CD4-positive, CD25-positive, alpha-beta regulatory T cell (primary cell): ENCODE data around the gene BUB3. TPM values are rescaled to one million over a fixed set of nuclear protein-coding genes. Genes with fewer than 3 reads are reported as not detected.

ENCODE experiments used
- ATAC-seq, 2 donors: fragments of 150-1000 bp; cut with Tn5 transposase; one replicate each; pipeline ENCODE4 v1.10.0; 2021; ENCODE audit warnings: low read depth in 2 of 2, moderate number of reproducible peaks in 2 of 2, moderate library complexity in 1 of 2
- DNase-seq, 3 donors: peaks; one replicate each; pipeline versions ENCODE4 v3.0.0 to v3.0.0-alpha.2; 2012 to 2022; ENCODE audit warnings: mixed read lengths in 1 of 3
- H3K27ac ChIP-seq: one replicate; pipeline ENCODE4 v1.7.0; 2013; ENCODE audit warnings: mild to moderate bottlenecking, low read length; ENCODE audit not compliant: insufficient read depth, poor library complexity, severe bottlenecking
- H3K27me3 ChIP-seq: one replicate; pipeline ENCODE4 v1.7.0; 2013; ENCODE audit warnings: low read length; ENCODE audit not compliant: control insufficient read depth, insufficient read depth
- H3K36me3 ChIP-seq: one replicate; pipeline ENCODE4 v1.7.0; 2013; ENCODE audit warnings: mild to moderate bottlenecking, low read length, moderate library complexity; ENCODE audit not compliant: control insufficient read depth, insufficient read depth
- H3K4me1 ChIP-seq: 2 replicates; pipeline ENCODE4 v1.7.0; 2013; ENCODE audit warnings: mild to moderate bottlenecking, low read length; ENCODE audit not compliant: insufficient read depth, control insufficient read depth, poor library complexity, severe bottlenecking
- H3K4me3 ChIP-seq: one replicate; pipeline ENCODE4 v1.7.0; 2013; ENCODE audit warnings: low read depth, mild to moderate bottlenecking, low read length, moderate library complexity
- H3K9me3 ChIP-seq, 2 experiments: 1 replicate in 1 of 2; 2 replicates in 1 of 2; pipeline ENCODE4 v1.7.0; 2013; ENCODE audit warnings: low read length in 2 of 2, mild to moderate bottlenecking in 1 of 2, moderate library complexity in 1 of 2; ENCODE audit not compliant: control insufficient read depth in 2 of 2
- H3K27ac Mint-ChIP-seq, 3 donors: one replicate each; pipeline ENCODE4 v1.8.0; 2020 to 2022; ENCODE audit warnings: mild to moderate bottlenecking in 3 of 3, mixed read lengths in 3 of 3, moderate library complexity in 2 of 3
- H3K27me3 Mint-ChIP-seq: one replicate; pipeline ENCODE4 v1.8.0; 2022; ENCODE audit warnings: mild to moderate bottlenecking, mixed read lengths
- H3K36me3 Mint-ChIP-seq: one replicate; pipeline ENCODE4 v1.8.0; 2020; ENCODE audit warnings: mixed read lengths
- H3K4me1 Mint-ChIP-seq, 4 donors: one replicate each; pipeline ENCODE4 v1.8.0; 2020 to 2022; ENCODE audit warnings: mixed read lengths in 4 of 4, mild to moderate bottlenecking in 1 of 4
- H3K4me3 Mint-ChIP-seq, 4 donors: one replicate each; pipeline ENCODE4 v1.8.0; 2020 to 2022; ENCODE audit warnings: mild to moderate bottlenecking in 4 of 4, mixed read lengths in 4 of 4, moderate library complexity in 3 of 4
- H3K9me3 Mint-ChIP-seq, 7 donors: one replicate each; pipeline ENCODE4 v1.8.0; 2020 to 2022; ENCODE audit warnings: mixed read lengths in 7 of 7, mild to moderate bottlenecking in 3 of 7, moderate library complexity in 2 of 7
- polyA plus RNA-seq, 4 donors: library from polyadenylated mRNA; unstranded; fragments of 300-500 nt; fragmentation: Illumina TruSeq; gene quantifications; one replicate each; pipeline ENCODE4 v1.2.3, GENCODE V29; 2021
- total RNA-seq: library from RNA; stranded (reverse); gene quantifications from one replicate; pipeline ENCODE4 v1.2.3, GENCODE V29; 2022

The BUB3 gene
- total and polyA plus RNA-seq, 5 donors from 2014 or later = 162 to 369 (median 331) TPM

GRCh38 chr10:123142701-123143161 lies 11.5 kb upstream of the BUB3 start:
- H3K4me1 ChIP-seq = peaks cover 67% of the 10 kb centered on the region
- peaks cover 16 to 78% (median 46%) of the 10 kb centered on the region in 4 donors for H3K4me1 Mint-ChIP-seq

GRCh38 chr10:123143162-123143824 lies 10.9 kb upstream of the BUB3 start:
- H3K36me3 ChIP-seq = no peaks in the 10 kb centered on the region
- peaks cover 56% of the 10 kb centered on the region for H3K27me3 ChIP-seq
- H3K9me3 ChIP-seq = no peaks in the 10 kb centered on the region
- no peak overlapping the region for H3K4me3 ChIP-seq
- Mint-ChIP-seq H3K36me3 (no peaks in the 10 kb centered on the region), H3K4me1 (peaks cover 16 to 73% (median 43%) of the 10 kb centered on the region in 4 donors), H3K27me3 (peaks cover 89% of the 10 kb centered on the region), H3K27ac (peak overlapping the region in 1 of 3 donors; percentile 35), H3K4me3 (peak overlapping the region; percentile 62 to 86 (median 66)), H3K9me3 (peaks cover 0 to 9% (median 0%) of the 10 kb centered on the region in 7 donors)
- no peak for DNase-seq
- peaks cover 72% of the 10 kb centered on the region for H3K4me1 ChIP-seq
- ATAC-seq = no peak
- no peak overlapping the region for H3K27ac ChIP-seq

More at GRCh38 chr10:123142701-123143161, 11.5 kb upstream of the BUB3 start:
- Histone ChIP-seq H3K27ac (no peak overlapping the region), H3K9me3 (no peaks in the 10 kb centered on the region), H3K36me3 (no peaks in the 10 kb centered on the region), H3K27me3 (peaks cover 56% of the 10 kb centered on the region), H3K4me3 (no peak overlapping the region)
- Mint-ChIP-seq H3K9me3 (peaks cover 0 to 9% (median 0%) of the 10 kb centered on the region in 7 donors), H3K4me3 (peak overlapping the region in 3 of 4 donors; percentile 44 to 62 (median 62)), H3K36me3 (no peaks in the 10 kb centered on the region), H3K27ac (no peak overlapping the region), H3K27me3 (peaks cover 95% of the 10 kb centered on the region)
- ATAC-seq = no peak
- DNase-seq = no peak

GRCh38 chr10:123143825-123144168 lies 10.4 kb upstream of the BUB3 start:
- H3K27me3 Mint-ChIP-seq = peaks cover 86% of the 10 kb centered on the region
- DNase-seq (no peak), ATAC-seq (no peak)
- H3K4me3 ChIP-seq = no peak overlapping the region
- H3K4me1 ChIP-seq = peaks cover 77% of the 10 kb centered on the region
- no peaks in the 10 kb centered on the region for H3K36me3 ChIP-seq
- peaks cover 0 to 9% (median 0%) of the 10 kb centered on the region in 7 donors for H3K9me3 Mint-ChIP-seq
- H3K4me1 Mint-ChIP-seq = peaks cover 17 to 74% (median 42%) of the 10 kb centered on the region in 4 donors
- no peaks in the 10 kb centered on the region for H3K9me3 ChIP-seq
- H3K27ac Mint-ChIP-seq = peak overlapping the region in 1 of 3 donors; percentile 35
- peaks cover 57% of the 10 kb centered on the region for H3K27me3 ChIP-seq
- H3K4me3 Mint-ChIP-seq = peak overlapping the region in 3 of 4 donors; percentile 56 to 86 (median 71)
- H3K36me3 Mint-ChIP-seq = no peaks in the 10 kb centered on the region
- no peak overlapping the region for H3K27ac ChIP-seq

- Mint-ChIP-seq H3K27ac (no peak overlapping the region), H3K4me1 (peaks cover 21 to 75% (median 42%) of the 10 kb centered on the region in 4 donors), H3K4me3 (peak overlapping the region; percentile 33 to 86 (median 62)), H3K36me3 (no peaks in the 10 kb centered on the region), H3K27me3 (peaks cover 84% of the 10 kb centered on the region), H3K9me3 (peaks cover 0 to 9% (median 0%) of the 10 kb centered on the region in 7 donors)
- Histone ChIP-seq H3K27ac (no peak overlapping the region), H3K9me3 (no peaks in the 10 kb centered on the region), H3K36me3 (no peaks in the 10 kb centered on the region), H3K4me3 (no peak overlapping the region), H3K27me3 (peaks cover 57% of the 10 kb centered on the region), H3K4me1 (peaks cover 82% of the 10 kb centered on the region)
- DNase-seq = peak in 2 of 3 donors; percentile 34 to 49
- ATAC-seq = no peak
Measured at GRCh38 chr10:123144697-123145541, 9.3 kb upstream of the BUB3 start.

- Histone ChIP-seq H3K4me3 (no peak overlapping the region), H3K27me3 (peaks cover 59% of the 10 kb centered on the region), H3K9me3 (no peaks in the 10 kb centered on the region), H3K36me3 (no peaks in the 10 kb centered on the region), H3K4me1 (peaks cover 82% of the 10 kb centered on the region), H3K27ac (no peak overlapping the region)
- peak overlapping the region; percentile 10 to 86 (median 64) for H3K4me3 Mint-ChIP-seq
- DNase-seq (no peak), ATAC-seq (no peak)
- H3K4me1 Mint-ChIP-seq = peaks cover 17 to 75% (median 44%) of the 10 kb centered on the region in 4 donors
- peaks cover 0 to 9% (median 0%) of the 10 kb centered on the region in 7 donors for H3K9me3 Mint-ChIP-seq
- peaks cover 84% of the 10 kb centered on the region for H3K27me3 Mint-ChIP-seq
- no peak overlapping the region for H3K27ac Mint-ChIP-seq
- no peaks in the 10 kb centered on the region for H3K36me3 Mint-ChIP-seq
Measured at GRCh38 chr10:123145542-123146012, 8.6 kb upstream of the BUB3 start.

- Histone ChIP-seq H3K4me1 (peaks cover 88% of the 10 kb centered on the region), H3K27me3 (peaks cover 52% of the 10 kb centered on the region), H3K36me3 (no peaks in the 10 kb centered on the region), H3K9me3 (no peaks in the 10 kb centered on the region), H3K4me3 (no peak overlapping the region), H3K27ac (no peak overlapping the region)
- ATAC-seq (no peak), DNase-seq (no peak)
- Mint-ChIP-seq H3K4me3 (peak overlapping the region; percentile 66 to 86 (median 78)), H3K4me1 (peaks cover 15 to 77% (median 43%) of the 10 kb centered on the region in 4 donors), H3K27me3 (peaks cover 84% of the 10 kb centered on the region), H3K27ac (no peak overlapping the region), H3K36me3 (no peaks in the 10 kb centered on the region), H3K9me3 (peaks cover 0 to 9% (median 0%) of the 10 kb centered on the region in 7 donors)
Measured at GRCh38 chr10:123146013-123146893, 7.9 kb upstream of the BUB3 start.
